ENCODE measurements around the gene GPR42.

GPR42 gene

DNA sequence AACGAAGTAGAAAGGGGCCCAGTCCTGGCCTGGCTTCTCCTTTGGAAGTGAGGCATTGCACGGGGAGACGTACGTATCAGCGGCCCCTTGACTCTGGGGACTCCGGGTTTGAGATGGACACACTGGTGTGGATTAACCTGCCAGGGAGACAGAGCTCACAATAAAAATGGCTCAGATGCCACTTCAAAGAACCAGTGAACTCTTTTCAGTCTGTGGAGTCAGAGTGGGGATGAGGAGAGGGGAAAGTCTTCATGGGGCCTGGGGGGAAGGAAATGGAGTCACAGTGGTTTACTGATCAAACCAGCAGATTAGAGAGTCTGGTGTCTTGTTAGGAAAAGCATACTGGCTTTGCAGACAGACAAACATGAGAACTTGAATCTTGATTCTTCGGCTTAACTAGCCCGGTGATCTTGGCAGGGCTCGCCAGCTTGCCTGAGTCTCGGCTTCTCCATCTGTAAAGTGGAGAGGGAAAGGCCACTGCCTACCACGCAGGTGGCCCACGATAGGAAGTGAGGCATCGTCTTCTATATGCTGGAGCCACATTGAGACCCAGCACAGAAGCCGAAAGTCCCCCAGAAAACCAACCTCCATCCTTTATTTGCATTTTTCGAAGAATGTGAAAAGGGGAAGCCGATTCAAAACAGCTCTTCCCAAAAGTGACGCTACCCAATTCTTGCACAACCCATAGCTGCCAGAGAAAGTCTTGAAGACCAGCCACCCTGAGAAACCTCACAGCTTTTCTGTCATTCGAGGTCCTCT is 23.5 kb upstream of the GPR42 start, which contains the start of gene FFAR1:
Gene FFAR1 (plus strand): TSS at position 732 of the 759 bp plus-strand sequence. CDS start 3,650 bp downstream, outside the sequence.
- H3K36me3 ChIP-seq = no peaks in the 10 kb centered on the region
- H3K27me3 ChIP-seq (ENCODE audit: insufficient read depth, low read depth, severe bottlenecking) = no peaks in the 10 kb centered on the region
- H3K9me3 ChIP-seq (ENCODE audit: severe bottlenecking) = no peaks in the 10 kb centered on the region
- TF ChIP-seq CTCF (IDR thresholded peaks at IDR 0.05; ENCODE audit: low read depth, low read length) = no peak
- H3K27ac ChIP-seq = no peak within 1 kb of the TSS
- H3K4me3 ChIP-seq (ENCODE audit: low read depth, low read length) = no peak within 1 kb of the TSS
- DNase-seq = no peak

DNA sequence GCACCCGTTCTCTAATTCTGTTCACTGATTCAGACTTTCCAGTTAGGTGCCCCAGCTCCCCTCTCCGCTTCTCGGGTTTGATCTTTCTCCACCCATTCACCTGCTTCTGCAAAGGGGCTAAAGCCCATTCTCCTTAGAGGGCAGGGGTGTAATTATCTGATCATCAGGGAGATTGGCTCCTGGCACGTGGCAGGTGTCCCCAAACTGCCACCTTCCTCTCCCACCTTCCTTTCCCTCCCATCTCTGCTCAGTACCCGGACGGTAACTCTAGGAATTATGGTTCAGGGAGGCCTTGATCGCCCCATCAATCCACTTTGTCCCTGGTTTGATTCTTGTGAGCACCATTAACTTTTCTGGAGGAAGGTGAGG is 23.0 kb upstream of the GPR42 start:
- no peak for DNase-seq
- Histone ChIP-seq H3K27me3 (ENCODE audit: insufficient read depth, low read depth, severe bottlenecking) (no peaks in the 10 kb centered on the region), H3K4me3 (ENCODE audit: low read depth, low read length) (no peak overlapping the region), H3K27ac (no peak overlapping the region), H3K9me3 (ENCODE audit: severe bottlenecking) (no peaks in the 10 kb centered on the region), H3K36me3 (no peaks in the 10 kb centered on the region)
- no peak for TF ChIP-seq CTCF (IDR thresholded peaks at IDR 0.05; ENCODE audit: low read depth, low read length)

- H3K4me3 ChIP-seq (ENCODE audit: low read depth, low read length) = no peak overlapping the region
- no peaks in the 10 kb centered on the region for H3K9me3 ChIP-seq (ENCODE audit: severe bottlenecking)
- no peak for TF ChIP-seq CTCF (IDR thresholded peaks at IDR 0.05; ENCODE audit: low read depth, low read length)
- H3K27ac ChIP-seq = no peak overlapping the region
- DNase-seq = no peak
- no peaks in the 10 kb centered on the region for H3K36me3 ChIP-seq
- H3K27me3 ChIP-seq (ENCODE audit: insufficient read depth, low read depth, severe bottlenecking) = no peaks in the 10 kb centered on the region
Measured at GRCh38 chr19:35348911-35349611, 21.8 kb upstream of the GPR42 start.

- no peaks in the 10 kb centered on the region for H3K9me3 ChIP-seq (ENCODE audit: severe bottlenecking)
- H3K36me3 ChIP-seq = no peaks in the 10 kb centered on the region
- H3K27me3 ChIP-seq (ENCODE audit: insufficient read depth, low read depth, severe bottlenecking) = no peaks in the 10 kb centered on the region
- H3K27ac ChIP-seq = no peak overlapping the region
- TF ChIP-seq CTCF (IDR thresholded peaks at IDR 0.05; ENCODE audit: low read depth, low read length) = no peak
- DNase-seq = no peak
- no peak overlapping the region for H3K4me3 ChIP-seq (ENCODE audit: low read depth, low read length)
Measured at GRCh38 chr19:35349614-35350521, 21.0 kb upstream of the GPR42 start.

DNA sequence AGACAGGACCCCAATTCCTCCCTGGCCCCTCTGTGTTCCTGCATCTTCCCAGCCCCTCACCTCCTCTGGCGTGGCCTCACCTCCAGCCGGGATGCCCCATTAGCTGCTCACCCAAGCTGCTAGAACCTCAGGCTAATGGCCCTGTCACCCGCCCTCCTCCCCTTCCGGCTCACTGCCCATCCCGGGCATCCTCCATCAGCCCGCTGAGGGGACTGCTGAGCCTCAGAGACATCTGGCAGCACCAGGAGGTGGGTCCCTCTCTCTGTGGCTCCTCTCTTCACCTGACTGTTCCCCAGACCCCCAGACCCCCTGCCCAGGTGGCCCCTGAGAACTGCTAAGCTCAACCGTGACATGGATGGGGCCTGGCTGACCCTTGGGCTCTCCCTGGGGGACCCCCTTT is 20.3 kb upstream of the GPR42 start:
- Histone ChIP-seq H3K4me3 (ENCODE audit: low read depth, low read length) (no peak overlapping the region), H3K36me3 (no peaks in the 10 kb centered on the region), H3K27ac (no peak overlapping the region), H3K9me3 (ENCODE audit: severe bottlenecking) (no peaks in the 10 kb centered on the region), H3K27me3 (ENCODE audit: insufficient read depth, low read depth, severe bottlenecking) (no peaks in the 10 kb centered on the region)
- DNase-seq = no peak
- no peak for TF ChIP-seq CTCF (IDR thresholded peaks at IDR 0.05; ENCODE audit: low read depth, low read length)

Data from WERI-Rb-1 (cell line).